LoVo (cell line): ENCODE results near the gene NDRG3.
"Not testable (repeated sequence)": the region's sequence is repeated elsewhere in the genome, so short reads cannot be mapped to it uniquely, and the experiment has no call there.

Source experiments
- DNase-seq: peaks from one replicate; pipeline ENCODE4 v3.0.0-alpha.2; 2016; ENCODE audit warnings: low spot score

NDRG3 gene

GRCh38 chr20:36687850-36688249, 58.0 kb downstream of the NDRG3 start:
- DNase-seq: no peak

GRCh38 chr20:36686944-36687343, 58.9 kb downstream of the NDRG3 start:
- no peak for DNase-seq

- no peak for DNase-seq
Measured at GRCh38 chr20:36686504-36686903, 59.4 kb downstream of the NDRG3 start.

- no peak for DNase-seq
Measured at GRCh38 chr20:36684747-36685146, 61.1 kb downstream of the NDRG3 start.

GRCh38 chr20:36682311-36682710, 63.6 kb downstream of the NDRG3 start:
- DNase-seq: no peak

GRCh38 chr20:36677422-36677771, 68.5 kb downstream of the NDRG3 start:
- no peak for DNase-seq

GRCh38 chr20:36676701-36677421, 69.0 kb downstream of the NDRG3 start:
- DNase-seq: no peak

GRCh38 chr20:36675545-36675944, 70.3 kb downstream of the NDRG3 start:
- DNase-seq: not testable (repeated sequence)

GRCh38 chr20:36672991-36673390, 72.9 kb downstream of the NDRG3 start:
- DNase-seq: no peak

- no peak for DNase-seq
Measured at GRCh38 chr20:36670665-36671357, 75.1 kb downstream of the NDRG3 start.

GRCh38 chr20:36666181-36666740, 79.6 kb downstream of the NDRG3 start:
- no peak for DNase-seq

- DNase-seq: no peak
Measured at GRCh38 chr20:36663031-36663430, 82.9 kb downstream of the NDRG3 start.

GRCh38 chr20:36658300-36658699, 87.6 kb downstream of the NDRG3 start:
- DNase-seq: no peak

GRCh38 chr20:36656733-36657132, 89.2 kb downstream of the NDRG3 start:
- DNase-seq: no peak

GRCh38 chr20:36655004-36655403, 90.9 kb downstream of the NDRG3 start:
- no peak for DNase-seq

- DNase-seq: no peak
Measured at GRCh38 chr20:36654506-36654905, 91.4 kb downstream of the NDRG3 start.

- DNase-seq: no peak
Measured at GRCh38 chr20:36653456-36653855, 92.4 kb downstream of the NDRG3 start.

GRCh38 chr20:36647196-36648121, 98.4 kb downstream of the NDRG3 start:
- DNase-seq: no peak

- DNase-seq: no peak
Measured at GRCh38 chr20:36646678-36647077, 99.2 kb downstream of the NDRG3 start.

GRCh38 chr20:36645998-36646397, 99.9 kb downstream of the NDRG3 start, which contains the start of gene SLA2:
Gene SLA2 (minus strand): TSS chr20:36646196. CDS start chr20:36641335, 4,861 bp downstream.
- no peak for DNase-seq

GRCh38 chr20:36645353-36645752, 100.5 kb downstream of the NDRG3 start:
- DNase-seq: no peak

- DNase-seq: no peak
Measured at GRCh38 chr20:36644706-36645095, 101.2 kb downstream of the NDRG3 start.
